GM19372 (cell line): Measurements from ENCODE around the gene XPO6.

ENCODE experiments used
- ATAC-seq: cut with Tn5 transposase; IDR thresholded peaks from one replicate; pipeline ENCODE4 v1.9.1; 2021; ENCODE audit warnings: mild to moderate bottlenecking, low read depth, moderate library complexity; ENCODE audit not compliant: unreplicated experiment

The XPO6 gene

DNA sequence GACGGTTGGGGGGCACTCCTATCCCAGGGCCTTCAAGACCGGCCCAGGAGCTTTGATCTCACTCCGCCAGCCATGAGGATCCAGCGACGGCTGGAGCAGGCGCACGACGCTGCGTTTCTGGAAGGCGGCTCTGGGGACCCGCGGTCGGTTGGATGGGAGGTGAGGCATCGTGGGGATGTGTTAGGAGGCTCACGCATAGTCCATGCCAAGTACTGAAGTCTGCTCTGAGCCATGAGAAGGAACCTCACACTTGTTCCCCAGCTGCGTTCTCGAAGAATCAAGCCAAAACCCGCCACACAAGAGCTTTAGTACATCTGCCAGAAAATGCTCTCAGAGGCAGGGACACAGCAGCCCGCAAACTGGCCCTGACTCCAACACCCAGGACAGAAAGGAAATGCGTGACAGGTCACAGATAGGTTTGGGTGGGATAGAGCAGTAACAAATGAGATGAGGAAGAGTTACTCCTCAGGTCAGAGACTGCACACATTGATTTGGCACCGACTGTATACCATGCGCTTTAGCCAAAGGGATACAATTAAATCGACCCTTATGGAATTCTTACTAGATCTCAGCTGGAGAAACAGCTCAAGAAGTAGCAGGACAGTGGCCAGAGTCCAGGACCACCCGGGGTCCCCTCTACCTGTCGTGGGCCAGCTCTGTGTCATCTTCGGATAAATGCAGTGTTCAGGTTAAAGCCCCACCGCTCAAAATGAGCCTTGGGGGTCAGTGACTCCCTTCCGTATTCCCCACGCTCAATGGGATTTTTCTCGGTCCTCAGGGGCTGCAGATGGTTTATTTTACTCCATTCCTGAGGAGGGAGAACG, 141.6 kb downstream of the XPO6 start:
- no peak for ATAC-seq

DNA sequence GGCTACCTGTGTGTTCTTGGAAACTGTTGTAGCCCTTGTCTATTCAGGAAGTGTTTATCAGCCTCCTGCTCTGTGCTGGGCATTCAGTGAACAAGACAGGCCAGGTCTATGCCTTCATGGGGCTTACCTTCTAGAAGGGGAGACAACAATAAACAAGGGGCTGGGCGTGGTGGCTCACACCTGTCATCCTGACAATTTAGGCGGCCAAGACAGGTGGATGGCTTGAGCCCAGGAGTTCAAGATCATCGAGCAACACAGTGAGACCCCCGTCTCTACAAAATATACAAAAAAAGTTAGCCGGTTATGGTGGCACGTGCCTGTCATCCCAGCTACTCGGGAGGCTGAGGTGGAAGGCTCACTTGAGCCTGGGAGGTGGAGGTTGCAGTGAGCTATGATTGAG, 142.8 kb downstream of the XPO6 start:
- ATAC-seq = no peak

DNA sequence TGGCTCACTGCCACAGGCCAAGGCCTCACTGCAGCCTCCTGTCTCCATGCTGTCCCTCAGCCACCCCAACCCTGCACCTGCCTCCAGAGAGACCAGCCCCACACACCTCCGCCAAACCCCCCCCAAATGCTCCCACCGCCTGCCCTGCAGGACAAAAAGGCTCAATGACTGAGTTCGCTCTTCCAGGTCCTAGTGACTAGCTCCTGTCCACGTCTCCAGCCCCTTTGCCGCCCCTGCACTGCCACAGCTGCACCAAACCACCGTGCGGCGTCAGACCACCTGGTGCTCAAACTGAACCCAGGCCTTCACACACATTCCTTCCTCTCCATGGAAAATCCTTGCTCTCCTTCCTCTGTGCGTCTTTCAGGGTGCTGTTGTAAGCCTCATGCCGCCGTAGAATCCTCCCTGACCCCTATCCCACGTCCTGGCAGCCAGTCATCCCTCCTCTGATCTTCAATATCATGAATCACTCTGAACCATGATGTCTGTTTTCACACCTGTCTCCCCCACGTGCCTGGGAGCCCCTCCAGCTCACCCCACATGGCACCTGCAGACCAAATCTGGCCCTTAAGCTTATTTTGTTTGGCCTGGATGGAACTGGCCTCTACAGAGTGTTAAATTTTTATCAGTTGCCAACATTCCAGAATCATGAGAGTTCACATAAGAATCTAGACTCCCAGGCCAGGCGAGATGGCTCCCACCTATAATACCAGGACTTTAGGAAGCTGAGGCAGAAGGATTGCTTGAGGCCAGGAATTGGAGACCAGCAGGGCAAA, 144.0 kb downstream of the XPO6 start:
- ATAC-seq = no peak

DNA sequence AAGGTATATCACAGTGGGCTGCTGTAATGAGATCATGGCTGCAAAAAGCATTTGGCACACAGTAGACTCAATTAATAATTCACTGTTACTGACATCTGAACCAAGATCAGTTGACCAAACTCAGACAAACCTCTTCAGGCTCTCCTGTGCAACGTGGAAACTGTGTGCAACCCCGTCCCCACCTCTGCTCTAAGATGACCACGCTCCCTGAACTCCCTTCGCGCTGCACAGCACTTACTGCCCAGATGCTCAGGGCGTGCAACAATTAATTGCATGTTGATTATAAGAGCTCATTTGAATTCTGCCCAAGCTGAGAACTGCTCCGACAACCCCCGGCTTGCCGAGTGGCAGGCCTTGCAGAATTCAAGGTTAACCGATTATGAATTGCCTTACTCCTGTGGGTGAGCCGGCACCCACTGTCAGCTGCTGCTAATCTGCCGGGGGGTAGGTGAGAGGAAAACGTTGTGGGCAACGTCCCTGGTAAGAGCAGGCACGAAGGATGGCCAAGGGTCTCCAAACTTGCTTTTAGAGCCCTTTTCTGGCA, 147.0 kb downstream of the XPO6 start:
- ATAC-seq = no peak

DNA sequence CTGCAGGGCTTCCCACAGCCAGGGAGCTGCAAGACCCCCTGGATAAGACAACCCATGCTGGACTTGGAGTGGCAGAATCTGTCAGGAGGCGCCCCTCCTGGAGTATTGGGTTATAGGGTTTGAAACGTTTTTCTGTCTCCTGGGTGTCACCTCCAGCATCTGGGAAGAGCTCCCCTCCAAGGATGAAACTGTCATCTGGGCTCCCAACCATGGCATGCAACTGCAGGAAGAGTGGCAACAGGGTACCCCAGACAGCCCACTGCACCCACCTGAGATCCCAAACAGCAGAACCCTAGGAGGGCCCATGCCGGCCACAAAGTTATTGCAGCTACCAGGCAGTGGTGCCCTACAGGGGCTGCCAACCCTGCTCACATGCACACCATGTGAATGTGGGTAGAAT, 147.6 kb downstream of the XPO6 start:
- ATAC-seq = no peak

DNA sequence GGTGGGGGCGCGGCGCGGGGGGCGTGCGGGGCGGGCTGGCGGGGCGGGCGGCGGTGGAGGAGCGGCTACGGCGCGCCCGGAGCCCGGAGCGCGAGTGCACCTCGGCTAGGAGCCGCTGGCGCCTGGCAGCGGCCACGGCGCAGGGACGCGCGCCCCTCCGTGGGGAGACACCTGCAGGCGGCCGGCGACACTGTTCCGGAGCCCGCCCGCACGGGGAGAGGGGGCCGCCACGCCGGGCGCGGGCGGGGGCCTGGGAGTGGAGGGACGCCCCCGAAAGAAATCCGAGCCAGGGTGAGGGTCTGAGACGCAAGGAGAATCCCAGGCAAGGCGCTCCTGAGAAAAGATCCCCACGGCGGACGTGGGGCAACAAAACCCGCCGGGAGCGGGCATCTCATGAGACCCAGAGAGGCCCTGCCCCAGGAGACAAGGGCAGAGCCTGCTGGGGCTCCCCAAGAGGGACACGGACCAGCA, 148.1 kb downstream of the XPO6 start, which contains the start of gene GSG1L:
Gene GSG1L, minus strand, starts transcription at position 124 of the 471 bp plus-strand sequence. CDS start 290 bp downstream, outside the sequence.
- no peak for ATAC-seq

DNA sequence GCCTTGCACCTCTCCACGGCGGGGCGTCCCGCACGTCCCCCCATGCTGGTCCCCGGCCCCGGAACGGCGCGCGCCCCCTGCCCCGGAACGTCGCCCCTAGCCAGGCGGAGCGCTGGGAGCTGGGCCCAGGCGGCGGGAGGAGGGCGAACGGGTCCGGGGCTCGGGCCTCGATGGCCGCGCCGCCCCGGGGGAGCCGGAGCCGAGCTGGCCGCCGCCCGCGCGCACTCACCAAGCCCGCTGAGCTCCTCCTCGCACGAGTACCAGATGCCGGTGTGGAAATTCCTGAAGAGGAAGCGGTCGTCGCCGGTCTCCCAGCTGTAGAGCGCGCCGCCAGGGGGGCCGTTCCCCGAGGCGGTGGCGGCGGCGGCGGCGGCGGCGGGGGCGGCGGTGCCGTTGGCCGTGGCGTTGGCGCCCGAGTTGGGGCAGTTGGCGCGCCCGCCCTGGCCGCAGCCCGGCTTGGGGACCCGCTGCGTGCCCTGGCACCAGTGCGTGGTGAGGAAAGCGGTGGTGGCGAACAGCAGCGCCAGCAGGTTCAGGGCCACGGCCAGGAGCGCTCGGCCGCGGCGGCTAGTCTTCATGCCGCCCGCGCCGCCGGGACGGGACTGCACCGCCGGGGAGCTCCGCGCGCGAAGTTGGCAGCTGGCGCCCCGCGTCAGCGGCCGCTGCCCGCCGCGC, 148.8 kb downstream of the XPO6 start:
- ATAC-seq = no peak

DNA sequence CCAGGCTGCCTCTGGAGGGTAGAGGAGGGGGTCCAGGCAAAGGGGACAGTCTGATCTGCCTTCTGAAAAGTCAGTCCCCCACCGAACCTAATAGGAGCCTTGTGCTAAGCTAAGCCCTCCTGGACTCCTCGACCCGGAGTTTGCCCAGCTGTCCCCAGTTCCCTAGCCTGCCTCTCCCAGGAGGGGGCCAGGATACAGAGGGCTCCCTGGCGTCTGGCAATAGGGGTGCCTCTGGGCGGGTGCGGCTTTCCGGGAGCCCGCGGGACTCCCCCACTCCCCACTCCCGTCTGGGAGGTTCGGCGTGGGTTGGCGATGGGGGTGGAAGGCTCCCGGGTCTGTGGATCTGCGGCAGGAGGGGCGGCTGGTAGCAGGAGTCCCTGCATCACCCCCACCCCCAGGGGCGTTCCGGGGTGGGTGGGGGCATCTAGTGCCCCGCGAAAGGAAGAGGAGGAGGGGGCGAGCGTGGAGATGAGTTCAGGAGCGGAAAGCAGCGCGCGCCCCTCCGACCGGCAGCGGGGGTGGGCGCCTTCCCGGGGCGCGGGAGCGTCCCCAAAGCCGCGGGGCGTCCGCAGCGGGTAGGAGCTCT, 149.4 kb downstream of the XPO6 start:
- no peak for ATAC-seq

DNA sequence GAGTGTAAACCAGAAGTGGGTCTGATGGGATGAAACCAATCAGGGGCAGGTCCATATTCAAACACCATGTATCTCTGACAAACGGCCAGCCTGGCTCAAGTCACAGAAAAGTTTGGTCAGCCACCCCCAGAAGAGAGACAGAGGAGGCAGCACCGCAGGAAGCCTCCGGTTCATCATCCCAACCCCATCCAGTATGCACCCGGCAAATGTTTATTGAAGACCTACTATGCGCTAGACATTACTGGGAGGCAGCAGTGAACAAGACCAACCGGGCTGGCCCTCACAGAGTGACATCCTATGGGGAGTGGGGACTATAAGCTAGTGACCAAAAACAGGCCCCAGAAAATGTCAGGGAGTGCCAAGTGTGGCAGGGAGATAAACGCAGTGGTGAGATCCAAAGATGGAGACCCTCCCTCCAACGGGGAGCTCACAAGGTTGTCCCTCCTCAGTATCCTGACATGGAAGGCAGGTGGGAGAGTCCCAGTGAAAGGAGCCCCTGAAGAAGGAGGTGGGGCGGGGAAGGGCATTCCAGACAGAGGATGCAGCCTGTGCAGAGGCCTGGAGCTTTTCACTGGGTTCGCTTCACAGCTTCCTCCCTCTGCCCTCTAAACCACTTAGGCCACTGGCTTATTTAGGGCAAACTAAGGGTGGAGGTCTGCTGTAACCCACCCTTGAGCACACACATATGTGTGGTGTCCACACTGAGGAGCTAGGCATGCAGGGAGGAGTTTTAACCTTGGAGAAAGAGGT, 150.2 kb downstream of the XPO6 start:
- no peak for ATAC-seq

DNA sequence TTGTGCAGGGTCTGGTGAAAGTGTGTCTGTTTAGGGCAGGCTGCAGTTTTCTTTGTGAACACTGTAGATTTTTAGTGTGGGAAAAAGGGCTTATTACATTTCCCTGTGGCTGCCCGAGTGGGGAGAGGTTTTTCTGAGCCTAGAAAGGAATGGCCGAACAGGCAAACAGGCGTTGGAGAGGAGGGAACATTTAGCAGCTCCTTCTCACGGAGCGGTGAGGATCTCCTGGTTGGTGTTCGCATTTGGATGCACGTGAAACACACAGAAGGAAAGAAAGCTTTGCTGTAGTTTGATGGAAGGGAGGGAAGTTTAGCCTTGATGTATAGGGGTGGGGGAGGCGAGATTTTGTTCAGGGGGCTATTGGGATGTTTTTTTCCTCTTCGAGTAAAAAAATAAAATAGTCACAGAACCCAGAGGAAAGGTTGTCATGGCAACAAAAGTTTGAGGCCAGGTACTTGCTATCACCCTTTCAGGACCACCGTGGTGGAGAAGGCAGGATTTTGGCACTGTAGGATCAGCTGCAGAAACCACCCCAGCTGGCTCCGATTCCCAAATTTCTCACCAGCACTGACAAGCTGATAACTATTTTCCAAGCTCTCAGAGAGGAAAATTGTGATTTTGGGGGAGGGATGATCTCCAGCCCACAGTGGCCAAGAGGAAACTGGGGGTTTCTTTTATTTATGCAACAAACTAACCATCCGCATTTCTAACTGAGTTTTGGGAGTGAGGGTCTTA, 151.8 kb downstream of the XPO6 start:
- ATAC-seq = no peak

DNA sequence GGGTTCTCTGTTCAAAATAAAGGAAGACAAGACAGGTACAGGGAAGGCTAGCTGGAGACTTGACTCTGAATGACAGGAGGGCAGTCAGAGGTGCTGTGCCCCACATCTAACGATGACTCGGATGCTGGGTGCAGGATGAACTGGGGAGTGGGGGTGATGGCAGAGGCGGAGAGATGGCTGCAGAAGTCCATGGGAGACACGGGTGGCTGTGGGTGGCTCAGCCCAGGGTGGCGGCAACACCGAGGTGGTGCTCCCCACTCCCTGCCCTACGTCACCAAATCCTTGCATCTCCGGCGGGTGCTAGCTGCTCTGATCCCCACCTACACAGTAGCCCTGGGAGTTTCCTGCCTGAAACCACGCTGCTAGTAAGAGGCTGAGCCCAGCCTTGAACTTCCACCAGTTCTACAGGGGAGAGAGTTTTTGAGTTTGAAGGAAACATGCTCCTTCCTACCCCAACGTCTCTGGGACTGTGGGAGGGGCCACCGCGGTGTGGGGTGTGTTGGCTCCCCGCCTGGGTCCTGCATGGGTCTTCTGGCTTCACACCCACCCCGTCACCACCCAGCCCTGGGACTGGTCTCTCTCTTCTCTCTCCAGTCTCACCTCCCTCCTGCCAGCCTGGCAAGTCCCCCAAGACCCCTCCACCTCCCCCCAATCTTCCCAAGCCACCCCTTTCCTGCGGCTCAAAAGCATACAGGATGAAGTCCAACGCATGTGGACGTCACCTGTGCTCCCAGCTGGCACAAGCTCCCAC, 152.8 kb downstream of the XPO6 start:
- ATAC-seq = no peak

DNA sequence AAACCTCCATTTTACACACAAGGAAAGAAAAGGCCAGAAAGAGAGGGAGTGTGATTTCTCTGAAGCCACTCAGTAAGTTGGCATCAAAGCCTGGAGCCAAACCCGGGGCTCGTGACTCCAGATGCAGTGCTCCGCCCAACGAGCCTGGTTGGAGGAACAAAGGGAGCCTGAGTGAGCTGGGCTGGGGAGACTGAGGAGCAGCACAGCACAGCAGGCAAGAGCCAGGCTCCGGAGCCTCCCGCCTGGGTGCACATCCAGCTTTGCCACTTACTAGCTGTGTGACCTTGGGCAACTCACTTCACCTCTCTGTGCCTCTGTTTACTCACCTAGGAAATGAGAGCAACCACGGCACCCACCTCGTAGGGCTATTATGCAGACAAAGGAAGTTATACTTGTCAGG, 153.8 kb downstream of the XPO6 start:
- ATAC-seq = no peak

DNA sequence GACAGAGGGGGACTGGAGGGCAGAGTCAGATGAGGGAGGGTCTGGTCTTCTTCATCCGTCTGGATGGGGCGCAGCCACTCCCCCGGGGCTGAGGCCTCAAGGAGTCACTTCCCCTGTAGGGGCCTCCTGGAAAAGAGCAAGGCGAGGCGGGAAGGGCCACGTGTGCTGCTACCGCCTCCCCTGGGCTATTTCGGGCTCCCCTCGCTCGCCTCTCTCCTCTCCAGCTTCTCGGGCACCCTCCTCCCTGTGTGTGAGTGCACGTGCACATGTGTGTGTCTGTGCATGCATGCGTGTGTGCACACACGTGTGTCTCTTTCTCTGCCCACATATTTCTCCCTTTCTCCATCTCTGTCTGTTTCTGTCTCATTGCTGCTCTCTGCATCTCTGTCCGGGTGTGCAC, 158.3 kb downstream of the XPO6 start:
- ATAC-seq = no peak

DNA sequence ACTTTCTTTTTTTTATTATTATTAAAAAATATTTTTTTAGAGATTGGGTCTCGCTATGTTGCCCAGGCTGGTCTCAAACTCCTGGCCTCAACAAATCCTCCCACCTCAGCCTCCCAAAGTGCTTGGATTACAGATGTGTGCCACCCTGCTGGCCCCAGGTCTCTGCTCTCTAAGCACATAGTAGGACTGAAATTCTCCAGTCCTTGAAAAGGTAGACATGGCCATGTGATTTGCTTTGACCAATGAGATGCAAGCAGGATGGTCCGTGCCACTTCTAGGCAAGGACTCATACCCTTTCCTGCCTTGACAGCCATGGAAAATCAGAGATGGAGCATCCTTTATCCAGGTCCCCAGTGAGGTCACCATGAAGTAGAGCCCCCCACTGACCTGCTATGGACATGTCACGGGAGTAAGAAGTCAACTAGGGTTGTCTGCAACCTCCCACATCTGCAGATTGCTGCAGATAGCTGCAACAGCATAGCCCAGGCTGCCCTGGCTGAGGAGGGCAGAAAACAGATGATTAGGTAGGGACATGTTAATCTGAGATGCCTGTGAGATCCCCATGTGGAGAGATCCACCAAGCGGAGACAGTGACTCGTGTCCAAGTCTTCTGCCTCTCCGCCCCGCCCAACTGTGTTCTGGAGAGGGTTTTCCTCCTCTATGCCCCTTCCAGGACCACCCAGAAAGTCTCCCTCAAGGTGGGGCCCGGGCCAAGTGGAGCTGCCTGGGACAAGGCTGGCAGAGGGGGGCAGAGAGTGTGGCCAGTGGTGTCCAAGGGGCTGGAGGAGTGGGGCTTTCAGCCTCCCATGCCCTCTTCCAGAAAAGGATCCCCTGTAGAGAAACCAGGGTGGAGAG, 159.3 kb downstream of the XPO6 start:
- ATAC-seq = no peak

DNA sequence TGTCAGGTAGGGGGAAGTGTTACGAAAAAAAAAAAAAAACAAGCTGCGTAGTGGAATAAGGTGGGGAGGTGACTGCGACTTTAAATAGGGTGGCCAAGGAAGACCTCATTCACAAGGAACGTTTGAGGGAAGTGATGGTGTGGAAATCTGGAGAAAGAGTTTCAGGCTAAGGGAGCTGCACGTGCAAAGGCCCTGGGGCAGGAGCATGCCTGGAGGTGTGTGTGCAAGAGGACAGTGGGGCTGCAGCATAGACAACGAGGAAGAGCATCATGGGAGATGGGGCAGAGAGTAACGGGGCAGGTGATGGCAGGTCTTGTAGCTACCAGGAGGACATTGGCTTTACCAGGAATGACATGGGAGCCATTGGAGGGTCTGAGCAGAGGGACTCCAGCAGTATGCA, 160.3 kb downstream of the XPO6 start:
- ATAC-seq = no peak
